ENCODE measurements around the gene METTL3.

The METTL3 gene

DNA sequence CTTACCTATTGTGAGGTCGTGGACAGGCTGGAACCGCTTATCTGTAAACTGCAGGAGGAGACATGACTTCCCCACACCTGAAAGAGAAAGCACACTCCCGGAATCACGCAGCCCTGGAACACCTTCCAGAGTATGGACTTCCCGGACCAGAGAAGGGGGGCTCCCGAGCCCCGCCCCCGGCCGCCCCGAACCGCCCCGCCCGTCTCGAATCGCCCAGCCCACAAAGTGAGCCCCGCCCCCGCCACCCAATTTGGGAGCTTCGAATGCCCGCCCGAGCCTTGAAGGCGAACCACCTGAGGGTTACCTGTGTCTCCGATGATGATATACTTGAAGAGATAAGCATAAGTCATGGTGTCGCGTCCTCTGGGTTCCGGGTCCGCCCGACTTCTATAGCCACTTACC lies 34.6 kb downstream of the METTL3 start:
- no peak for DNase-seq

DNA sequence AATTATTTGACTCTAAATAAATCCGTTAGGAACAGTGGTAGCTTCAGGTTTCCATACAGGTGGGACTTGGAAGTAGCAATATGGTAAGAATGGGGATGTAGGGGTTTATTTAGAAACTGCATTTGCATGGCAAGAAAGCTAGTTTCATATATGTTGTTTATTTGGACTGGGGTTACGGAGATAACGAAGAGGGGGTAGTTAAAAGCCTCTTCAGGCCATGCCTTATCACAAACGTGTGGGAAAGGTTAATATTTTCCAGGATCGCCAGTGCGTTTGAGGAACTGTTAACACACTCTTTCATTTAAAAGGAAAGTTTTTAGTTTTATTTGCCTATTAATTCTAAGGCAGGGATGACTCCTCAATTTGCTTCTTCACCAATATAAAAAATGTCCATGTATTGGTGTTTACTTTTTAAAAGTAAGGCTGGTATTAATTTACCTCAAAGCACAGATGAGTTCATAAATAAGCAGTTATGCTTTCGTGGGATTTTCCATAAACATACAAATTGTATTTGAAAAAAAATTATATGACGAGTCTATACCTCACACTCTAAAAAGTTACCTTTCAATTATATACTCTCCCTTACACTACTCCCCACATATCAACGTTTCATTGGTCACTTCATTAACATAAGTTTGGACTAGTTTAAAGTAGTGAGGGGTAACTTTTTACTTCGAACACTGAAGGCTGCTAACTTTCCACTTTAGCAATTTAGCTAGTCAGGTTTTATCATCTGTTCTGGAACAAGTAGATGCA lies 35.2 kb downstream of the METTL3 start:
- no peak for DNase-seq

DNA sequence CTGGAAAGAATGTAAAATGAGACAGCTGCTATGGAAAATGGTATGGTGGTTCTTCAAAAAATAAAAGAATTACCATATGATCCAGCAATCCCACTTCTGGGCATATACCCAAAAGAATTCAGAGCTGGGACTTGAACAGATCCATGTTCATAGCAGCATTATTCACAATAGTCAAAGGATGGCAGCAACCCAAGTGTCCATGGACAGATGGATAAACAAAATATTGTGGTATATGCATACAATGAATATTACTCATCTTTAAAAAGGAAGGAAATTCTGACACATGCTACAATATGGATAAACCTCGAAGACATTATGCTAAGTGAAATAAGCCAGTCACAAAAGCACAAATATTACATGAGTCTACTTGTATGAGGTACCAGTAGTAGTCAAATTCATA lies 43.5 kb downstream of the METTL3 start:
- no peak for DNase-seq

DNA sequence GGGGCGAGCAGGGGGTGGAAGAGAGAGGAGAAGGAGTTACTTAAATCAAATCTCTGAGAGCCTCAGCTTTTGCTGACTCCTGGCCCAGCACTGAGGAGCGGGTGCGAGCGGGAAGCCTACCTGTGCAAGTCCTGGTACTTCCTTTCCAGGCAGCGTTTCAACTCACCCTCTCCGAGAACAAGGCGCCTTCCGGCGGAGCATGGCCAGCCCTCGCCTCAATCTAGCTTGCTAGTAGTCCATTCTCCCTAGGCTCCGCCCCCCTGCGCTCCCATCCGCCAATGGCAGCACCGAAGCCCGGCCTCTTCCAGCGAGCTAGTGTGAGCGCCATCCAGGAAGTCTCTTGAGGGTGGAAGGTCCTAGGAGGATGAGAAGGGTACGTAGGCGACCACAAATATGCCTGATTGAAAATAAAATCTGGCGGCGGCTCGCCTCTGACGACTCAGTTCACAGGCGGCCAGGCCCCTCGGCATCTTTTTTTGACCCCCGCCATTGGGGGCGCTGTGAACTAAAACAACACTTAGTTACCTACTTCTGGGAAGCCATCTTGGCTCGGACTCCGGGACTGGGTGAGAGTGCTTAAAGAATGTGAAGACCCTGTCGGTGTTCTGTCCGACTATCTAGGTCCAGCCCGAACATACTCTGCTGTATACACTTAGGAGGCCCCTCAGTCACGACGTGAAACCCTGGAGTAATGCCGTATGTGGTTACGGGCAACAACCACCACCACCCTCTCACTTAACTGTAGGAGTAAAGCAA lies 55.0 kb downstream of the METTL3 start, which contains the start of gene CHD8:
Gene CHD8 (minus strand): TSS at position 212 of the 756 bp plus-strand sequence. CDS start 24,480 bp downstream, outside the sequence.
- DNase-seq = peak; percentile 100

DNA sequence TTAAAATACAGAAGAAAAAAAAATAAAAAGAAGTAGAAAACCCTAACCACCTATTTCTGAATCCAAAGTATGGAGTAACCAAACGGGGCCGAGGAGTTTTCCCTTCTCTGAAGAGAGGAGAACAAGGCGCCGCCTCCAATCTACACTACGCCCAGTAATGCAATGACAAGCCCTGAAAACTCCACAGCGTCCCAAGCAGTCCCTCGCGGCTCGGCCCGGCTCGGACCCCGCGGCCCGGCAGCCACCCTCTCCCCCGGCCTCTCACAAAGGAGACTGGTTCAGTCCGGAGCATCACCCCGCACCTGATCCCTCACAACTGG lies 55.6 kb downstream of the METTL3 start:
- no peak for DNase-seq

DNA sequence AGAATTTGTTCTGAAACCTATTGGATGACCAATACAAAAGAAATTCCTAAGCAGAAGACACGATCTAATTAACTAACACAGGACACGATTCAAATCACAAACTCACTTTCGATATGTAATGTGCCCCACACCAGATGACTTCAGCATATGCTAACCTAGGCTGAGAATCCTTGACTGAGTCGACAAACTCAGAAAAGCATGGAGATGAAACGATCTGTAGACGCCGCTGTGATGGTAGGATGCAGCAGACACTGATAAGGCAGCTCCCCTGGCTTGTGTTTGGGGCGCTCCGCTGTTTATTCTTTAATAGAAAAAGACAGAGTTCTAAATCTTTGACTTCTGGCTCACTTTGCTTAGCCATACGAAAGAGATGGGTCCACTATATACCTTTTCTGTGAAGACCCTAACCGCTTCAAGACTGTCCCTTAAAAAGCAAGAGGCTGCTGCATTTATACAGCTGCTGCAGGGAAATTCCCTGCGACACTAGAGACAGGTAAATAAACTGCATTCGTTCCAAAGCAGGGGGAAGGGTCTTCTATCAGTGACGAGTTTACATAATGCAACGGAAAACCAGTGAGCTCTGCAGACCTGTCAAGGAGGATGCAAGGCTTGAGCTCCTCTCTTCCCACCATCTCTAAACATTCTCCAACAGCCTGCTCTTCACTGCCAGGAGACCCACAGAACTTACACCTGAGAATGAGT lies 56.1 kb downstream of the METTL3 start:
- DNase-seq = peak; percentile 67

DNA sequence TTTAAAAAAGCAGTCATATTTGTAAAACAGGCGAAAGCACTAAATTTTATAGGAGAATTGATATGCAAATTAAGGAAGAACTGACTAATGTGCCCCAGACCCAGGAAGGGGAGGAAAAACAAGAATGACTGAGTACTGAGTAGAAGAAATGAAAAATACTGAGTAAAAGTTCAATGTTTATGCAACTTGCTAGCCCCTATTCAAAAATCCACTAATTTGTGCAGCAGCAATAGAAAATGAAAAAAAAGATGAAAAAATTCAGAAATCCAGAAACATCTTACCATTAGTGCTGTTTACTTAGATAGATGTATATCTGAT lies 61.3 kb downstream of the METTL3 start:
- DNase-seq = no peak
